AG04450 (cell line): ENCODE data around the gene PCSK9. TPM values are rescaled to one million over a fixed set of nuclear protein-coding genes. Genes with fewer than 3 reads are reported as not detected.

Experiments
- CTCF ChIA-PET: fragments of 300-600, 350-600 bp; formaldehyde crosslinking; extraction: SDS; loops from one replicate; lab custom pipeline; 2022; ENCODE audit warnings: antibody characterized with exemption, inconsistent platforms; lab: Charles Lee
- POLR2A ChIA-PET: fragments of 350-600 bp; formaldehyde crosslinking; extraction: SDS; loops from one replicate; lab custom pipeline; 2021; ENCODE audit warnings: antibody characterized with exemption, inconsistent platforms; lab: Yijun Ruan, JAX
- DNase-seq: peaks from one replicate; pipeline ENCODE4 v3.0.0-alpha.2; 2011; ENCODE audit warnings: low read depth, low spot score
- H3K27ac ChIP-seq: one replicate; pipeline ENCODE4 v1.5.1; 2012; ENCODE audit warnings: low read depth, low read length, control low read depth
- H3K27me3 ChIP-seq: one replicate; pipeline ENCODE4 v1.6.0; 2012; ENCODE audit warnings: low read length; ENCODE audit not compliant: control insufficient read depth, insufficient read depth
- H3K4me3 ChIP-seq: 2 replicates; pipeline ENCODE4 v1.5.1; 2011; ENCODE audit warnings: mild to moderate bottlenecking, low read depth, low read length, control low read depth
- H3K9me3 ChIP-seq: 2 replicates; pipeline ENCODE4 v1.5.1; 2012; ENCODE audit warnings: low read length; ENCODE audit not compliant: control insufficient read depth, insufficient read depth
- polyA plus RNA-seq: library from polyadenylated mRNA; depleted of rRNA; stranded (reverse); fragments of >200 nt; gene quantifications from 2 replicates; pipeline ENCODE4 v1.2.3, GENCODE V29; 2011
- TF ChIP-seq, protein P1 (sequence below): IDR thresholded peaks from 2 replicates; pipeline ENCODE4 v1.5.1; 2011; ENCODE audit warnings: low read depth, low read length, control low read depth, inconsistent platforms

The PCSK9 gene
- polyA plus RNA-seq, 1 experiment = 0.06 TPM

DNA sequence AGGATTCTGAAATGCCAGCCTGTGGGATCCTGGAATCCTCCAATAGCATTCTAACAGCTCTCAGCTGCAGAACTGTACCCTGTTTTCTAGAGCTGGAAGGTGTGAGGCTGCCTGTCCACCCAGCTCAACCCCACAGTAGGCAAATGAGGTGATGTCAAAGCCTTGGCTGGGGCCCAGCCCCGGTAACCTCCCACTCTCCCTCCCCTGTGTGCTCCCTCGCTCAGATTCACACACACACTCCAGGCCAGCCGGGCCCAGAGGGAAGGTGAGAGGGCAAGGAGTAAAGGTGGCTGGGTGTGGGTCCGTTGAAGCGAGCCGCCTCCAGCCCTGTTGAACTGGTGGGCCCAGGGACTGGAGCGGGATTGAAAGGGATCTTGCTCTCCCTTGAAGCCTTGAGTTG is 40.7 kb upstream of the PCSK9 start, which contains the start of gene BSND:
BSND (plus strand) TSS at position 257 of the 400 bp plus-strand sequence. CDS start 254 bp downstream, outside the sequence.
- ChIA-PET POLR2A (no interaction called here), CTCF (interaction anchor here (1.6 to 5.0 kb wide), 2 partner anchors 23 to 50 kb away, joined by 6 to 223 read pairs; no protein-coding TSS in a partner anchor)
- no peaks in the 10 kb centered on the region; the same call in 1 of the 2 replicates for H3K9me3 ChIP-seq
- H3K27me3 ChIP-seq = peaks cover 72% of the 10 kb centered on the region
- no peak within 1 kb of the TSS for H3K4me3 ChIP-seq
- TF ChIP-seq, protein P1, sequence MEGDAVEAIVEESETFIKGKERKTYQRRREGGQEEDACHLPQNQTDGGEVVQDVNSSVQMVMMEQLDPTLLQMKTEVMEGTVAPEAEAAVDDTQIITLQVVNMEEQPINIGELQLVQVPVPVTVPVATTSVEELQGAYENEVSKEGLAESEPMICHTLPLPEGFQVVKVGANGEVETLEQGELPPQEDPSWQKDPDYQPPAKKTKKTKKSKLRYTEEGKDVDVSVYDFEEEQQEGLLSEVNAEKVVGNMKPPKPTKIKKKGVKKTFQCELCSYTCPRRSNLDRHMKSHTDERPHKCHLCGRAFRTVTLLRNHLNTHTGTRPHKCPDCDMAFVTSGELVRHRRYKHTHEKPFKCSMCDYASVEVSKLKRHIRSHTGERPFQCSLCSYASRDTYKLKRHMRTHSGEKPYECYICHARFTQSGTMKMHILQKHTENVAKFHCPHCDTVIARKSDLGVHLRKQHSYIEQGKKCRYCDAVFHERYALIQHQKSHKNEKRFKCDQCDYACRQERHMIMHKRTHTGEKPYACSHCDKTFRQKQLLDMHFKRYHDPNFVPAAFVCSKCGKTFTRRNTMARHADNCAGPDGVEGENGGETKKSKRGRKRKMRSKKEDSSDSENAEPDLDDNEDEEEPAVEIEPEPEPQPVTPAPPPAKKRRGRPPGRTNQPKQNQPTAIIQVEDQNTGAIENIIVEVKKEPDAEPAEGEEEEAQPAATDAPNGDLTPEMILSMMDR = no peak
- no peak within 1 kb of the TSS for H3K27ac ChIP-seq
- DNase-seq = no peak

DNA sequence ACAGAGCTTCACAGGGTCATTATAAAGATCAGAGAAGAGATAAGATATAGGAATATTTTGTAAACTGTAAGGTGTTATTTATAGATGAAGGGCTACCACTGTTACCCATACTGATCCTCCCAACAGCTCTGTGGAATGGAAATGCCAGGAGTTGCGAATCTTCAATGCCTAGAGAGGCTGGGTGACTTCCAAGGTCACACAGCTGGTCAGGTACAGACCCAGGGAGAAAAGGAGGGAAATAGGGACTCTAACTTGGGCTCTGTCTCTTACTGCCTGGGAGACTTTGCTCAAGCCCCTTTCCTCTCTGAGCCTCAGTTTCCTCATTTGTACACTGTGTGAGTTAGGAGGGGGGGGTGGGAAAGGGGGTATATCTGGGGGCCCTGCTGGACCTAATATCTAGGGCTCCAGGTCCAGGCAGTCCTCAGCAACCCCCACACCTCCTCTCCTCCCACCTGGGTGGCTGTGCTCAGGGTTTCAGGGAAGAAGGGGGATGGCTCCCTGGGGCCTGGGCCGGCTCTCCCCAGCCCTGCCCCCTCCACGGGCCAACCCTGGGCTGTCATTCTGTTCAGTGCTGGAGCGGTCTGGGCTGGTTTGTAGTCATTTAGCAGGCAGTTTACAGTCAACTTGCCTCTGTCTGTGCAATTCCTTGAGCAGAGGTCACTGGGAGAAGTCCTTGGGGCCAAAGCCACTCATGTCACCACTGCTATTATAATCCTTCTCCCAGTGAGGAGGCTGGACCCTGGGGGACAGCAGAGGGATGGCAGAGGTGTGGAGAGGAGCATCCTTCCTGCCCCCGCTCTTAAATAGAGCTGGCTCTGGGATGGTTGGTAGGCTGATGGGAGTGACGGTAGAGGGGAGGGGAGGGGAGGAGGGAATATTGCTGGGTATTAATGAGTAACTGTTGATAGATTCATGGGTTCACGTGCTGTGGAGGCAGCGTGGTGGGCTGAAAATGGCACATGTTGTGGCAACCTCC is 39.0 kb upstream of the PCSK9 start:
- peaks cover 58% of the 10 kb centered on the region for H3K27me3 ChIP-seq

DNA sequence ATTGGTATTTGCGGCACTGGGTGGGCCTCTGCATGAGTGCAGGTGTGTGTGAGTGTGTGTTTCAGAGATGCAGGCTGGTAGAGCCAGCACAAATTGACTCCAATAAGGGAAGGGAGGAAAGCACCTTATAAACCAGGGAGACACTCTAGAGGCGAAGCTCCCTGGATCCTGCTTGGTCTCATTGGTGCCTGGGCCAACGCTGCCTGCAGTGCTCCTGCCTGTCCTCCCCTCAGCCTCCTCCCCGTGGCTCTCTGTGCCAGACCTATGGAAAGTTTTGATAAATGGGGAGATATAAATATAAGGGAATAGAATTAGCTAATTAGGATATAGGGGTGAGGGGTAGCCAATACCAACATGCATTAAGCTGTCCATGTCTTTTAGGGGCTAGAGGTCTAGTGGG is 38.0 kb upstream of the PCSK9 start:
- Histone ChIP-seq H3K9me3 (peaks cover 3% of the 10 kb centered on the region; the same call in 1 of the 2 replicates), H3K4me3 (no peak overlapping the region), H3K27ac (no peak overlapping the region), H3K27me3 (peaks cover 49% of the 10 kb centered on the region)
- CTCF ChIA-PET = interaction anchor here (1.0 to 3.1 kb wide), 2 partner anchors 21 to 51 kb away, joined by 4 to 16 read pairs; no protein-coding TSS in a partner anchor
- TF ChIP-seq, protein P1 = no peak
- POLR2A ChIA-PET = no interaction called here
- DNase-seq = no peak

More for the DNA sequence above, 39.0 kb upstream of the PCSK9 start:
- ChIA-PET CTCF (interaction anchor here (0.6 to 3.1 kb wide), 6 partner anchors 22 to 55 kb away, joined by 3 to 16 read pairs (median 5); no protein-coding TSS in a partner anchor), POLR2A (no interaction called here)
- no peak for DNase-seq
- TF ChIP-seq, protein P1 = no peak
- H3K4me3 ChIP-seq = no peak overlapping the region
- H3K9me3 ChIP-seq = no peaks in the 10 kb centered on the region; the same call in 1 of the 2 replicates
- no peak overlapping the region for H3K27ac ChIP-seq

DNA sequence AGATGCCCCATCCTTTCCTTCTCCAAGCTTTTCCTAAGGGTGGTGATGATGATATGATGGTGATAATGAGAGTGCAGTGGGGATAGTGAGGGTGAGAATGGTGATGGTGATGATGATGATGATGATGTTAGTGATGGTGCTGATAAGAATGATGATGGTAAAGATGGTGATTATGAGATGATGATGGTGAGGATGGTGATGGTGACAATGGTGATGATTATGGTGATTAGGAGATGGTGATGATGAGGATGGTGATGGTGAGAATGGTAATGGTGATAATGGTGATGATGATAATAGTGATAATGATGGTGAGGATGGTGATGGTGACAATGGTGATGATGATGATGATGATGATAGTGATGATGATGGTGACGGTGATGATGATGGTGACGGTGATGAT is 36.7 kb upstream of the PCSK9 start:
- POLR2A ChIA-PET = no interaction called here
- H3K27ac ChIP-seq = no peak overlapping the region
- CTCF ChIA-PET = interaction anchor here (1.5 to 3.1 kb wide), 3 partner anchors 20 to 58 kb away, joined by 5 to 16 read pairs (median 7); no protein-coding TSS in a partner anchor
- DNase-seq = no peak
- H3K27me3 ChIP-seq = peaks cover 36% of the 10 kb centered on the region
- TF ChIP-seq, protein P1 = no peak
- no peak overlapping the region for H3K4me3 ChIP-seq
- peaks cover 3% of the 10 kb centered on the region; the same call in 1 of the 2 replicates for H3K9me3 ChIP-seq
